HG03025 (cell line): ENCODE results near the gene TNC.

ENCODE experiments used
- ATAC-seq: cut with Tn5 transposase; IDR thresholded peaks from one replicate; pipeline ENCODE4 v1.9.1; 2021; ENCODE audit warnings: mild to moderate bottlenecking, moderate library complexity; ENCODE audit not compliant: unreplicated experiment, low FRiP score

The TNC gene

GRCh38 chr9:115104908-115105307 lies 13.0 kb downstream of the TNC start:
- ATAC-seq: no peak

- ATAC-seq: no peak
These were observed 14.0 kb downstream of the TNC start for GRCh38 chr9:115103746-115104477.

- ATAC-seq: no peak
These were observed 18.1 kb downstream of the TNC start for GRCh38 chr9:115099901-115100300.

GRCh38 chr9:115098226-115098965 lies 19.6 kb downstream of the TNC start:
- ATAC-seq: no peak

- no peak for ATAC-seq
These were observed 24.4 kb downstream of the TNC start for GRCh38 chr9:115093520-115093919.

- no peak for ATAC-seq
These were observed 27.5 kb downstream of the TNC start for GRCh38 chr9:115090486-115090885.

- ATAC-seq: no peak
These were observed 29.1 kb downstream of the TNC start for GRCh38 chr9:115088860-115089259.

GRCh38 chr9:115086886-115087285 lies 31.1 kb downstream of the TNC start:
- no peak for ATAC-seq

GRCh38 chr9:115086461-115086860 lies 31.5 kb downstream of the TNC start:
- ATAC-seq: no peak

GRCh38 chr9:115085773-115086377 lies 32.1 kb downstream of the TNC start:
- ATAC-seq: no peak

GRCh38 chr9:115084709-115085108 lies 33.2 kb downstream of the TNC start:
- ATAC-seq: no peak

- no peak for ATAC-seq
These were observed 33.8 kb downstream of the TNC start for GRCh38 chr9:115084157-115084556.

GRCh38 chr9:115080242-115080641 lies 37.7 kb downstream of the TNC start:
- no peak for ATAC-seq

GRCh38 chr9:115079156-115079555 lies 38.8 kb downstream of the TNC start:
- no peak for ATAC-seq

GRCh38 chr9:115073456-115073855 lies 44.5 kb downstream of the TNC start:
- ATAC-seq: no peak

GRCh38 chr9:115071176-115071575 lies 46.8 kb downstream of the TNC start:
- ATAC-seq: no peak

GRCh38 chr9:115069771-115070170 lies 48.2 kb downstream of the TNC start:
- no peak for ATAC-seq

- no peak for ATAC-seq
These were observed 48.7 kb downstream of the TNC start for GRCh38 chr9:115069302-115069701.

- no peak for ATAC-seq
These were observed 49.9 kb downstream of the TNC start for GRCh38 chr9:115068031-115068430.

GRCh38 chr9:115063058-115063845 lies 54.7 kb downstream of the TNC start:
- ATAC-seq: no peak
